A549 (cell line): Measurements from ENCODE around the gene ADD1. TPM values are rescaled to one million over a fixed set of nuclear protein-coding genes. Genes with fewer than 3 reads are reported as not detected.

ENCODE experiments used
- BCL3 ChIP-seq: fragments of >200 bp; sonication (Bioruptor Twin); formaldehyde crosslinking; IDR thresholded peaks from 3 replicates; pipeline ENCODE4 v1.6.1; 2016
- BHLHE40 ChIP-seq: IDR thresholded peaks from 2 replicates; pipeline ENCODE4 v1.6.1; 2012; ENCODE audit warnings: low read depth, low read length, inconsistent platforms
- CBX2 ChIP-seq: fragments of 200-600 bp; sonication (generic); IDR thresholded peaks from 2 replicates; pipeline ENCODE4 v1.6.1; 2016; ENCODE audit warnings: low read depth, mild to moderate bottlenecking, borderline replicate concordance
- CBX8 ChIP-seq: fragments of 200-600 bp; sonication (generic); IDR thresholded peaks from 2 replicates; pipeline ENCODE4 v1.6.1; 2016
- CEBPB ChIP-seq, 2 experiments: fragments of >200 bp in 1 of 2; sonication (Bioruptor Twin) in 1 of 2; formaldehyde crosslinking in 1 of 2; IDR thresholded peaks; 2 replicates each; pipeline ENCODE4 v1.6.1; 2012 to 2016
- CHD2 ChIP-seq: fragments of 150-350 bp; IDR thresholded peaks from 2 replicates; pipeline ENCODE4 v1.6.1; 2014; ENCODE audit warnings: low read length; ENCODE audit not compliant: partially characterized antibody
- CTCF ChIP-seq: fragments of >200 bp; sonication (Bioruptor Twin); formaldehyde crosslinking; IDR thresholded peaks from 3 replicates; pipeline ENCODE4 v1.5.1; 2016
- E2F6 ChIP-seq: IDR thresholded peaks from 2 replicates; pipeline ENCODE4 v1.6.1; 2012; ENCODE audit warnings: low read depth, borderline replicate concordance
- EHF ChIP-seq: fragments of 250-450 bp; sonication (Bioruptor Pico); IDR thresholded peaks from 2 replicates; pipeline ENCODE4 v1.5.0; 2020; ENCODE audit warnings: mild to moderate bottlenecking
- EP300 ChIP-seq, 2 experiments: fragments of >200 bp; sonication (Bioruptor Twin); formaldehyde crosslinking; IDR thresholded peaks; 2 replicates in 1 of 2; 3 replicates in 1 of 2; pipeline ENCODE4 v1.6.1; 2016 to 2017
- ESRRA ChIP-seq: fragments of 150-350 bp; IDR thresholded peaks from 2 replicates; pipeline ENCODE4 v1.6.1; 2014; ENCODE audit warnings: mild to moderate bottlenecking, low read length, borderline replicate concordance
- FOSB ChIP-seq: fragments of 250-450 bp; sonication (Bioruptor Pico); IDR thresholded peaks from 2 replicates; pipeline ENCODE4 v1.5.0; 2020; ENCODE audit warnings: mild to moderate bottlenecking, moderate library complexity
- GATA3 ChIP-seq: IDR thresholded peaks from 2 replicates; pipeline ENCODE4 v1.6.1; 2012; ENCODE audit warnings: borderline replicate concordance
- HDAC2 ChIP-seq: fragments of 200-600 bp; sonication (generic); IDR thresholded peaks from 2 replicates; pipeline ENCODE4 v1.6.1; 2016
- HEYL ChIP-seq: fragments of 250-450 bp; sonication (Bioruptor Pico); IDR thresholded peaks from 2 replicates; pipeline ENCODE4 v1.8.0; 2021; ENCODE audit warnings: mild to moderate bottlenecking, moderate library complexity
- HOXB5 ChIP-seq: fragments of 250-450 bp; sonication (Bioruptor Pico); IDR thresholded peaks from 2 replicates; pipeline ENCODE4 v1.5.0; 2020; ENCODE audit warnings: mild to moderate bottlenecking, moderate library complexity
- JUN ChIP-seq, 2 experiments: fragments of >200 bp; sonication (Bioruptor Twin); formaldehyde crosslinking; IDR thresholded peaks; 2 replicates in 1 of 2; 3 replicates in 1 of 2; pipeline ENCODE4 v1.6.1; 2016 to 2017
- JUNB ChIP-seq: fragments of >200 bp; sonication (Bioruptor Twin); formaldehyde crosslinking; IDR thresholded peaks from 2 replicates; pipeline ENCODE4 v1.6.1; 2016
- KDM1A ChIP-seq: fragments of 200-600 bp; sonication (generic); IDR thresholded peaks from 2 replicates; pipeline ENCODE4 v1.6.1; 2016; ENCODE audit warnings: low read depth, mild to moderate bottlenecking
- KDM5A ChIP-seq: fragments of 200-600 bp; sonication (generic); IDR thresholded peaks from 2 replicates; pipeline ENCODE4 v1.6.1; 2016; ENCODE audit warnings: antibody characterized with exemption, mild to moderate bottlenecking
- NFE2L2 ChIP-seq: fragments of 150-350 bp; conservative IDR thresholded peaks from 2 replicates; pipeline ENCODE4 v1.6.1; 2014; ENCODE audit warnings: low read length
- NPAS2 ChIP-seq: fragments of 250-450 bp; sonication (Bioruptor Pico); IDR thresholded peaks from 2 replicates; pipeline ENCODE4 v1.8.0; 2022; ENCODE audit warnings: mild to moderate bottlenecking, moderate library complexity, borderline replicate concordance
- PBX3 ChIP-seq: IDR thresholded peaks from 2 replicates; pipeline ENCODE4 v1.6.1; 2012
- PHF8 ChIP-seq: fragments of 200-600 bp; sonication (generic); IDR thresholded peaks from 2 replicates; pipeline ENCODE4 v1.6.1; 2016; ENCODE audit warnings: low read depth, mild to moderate bottlenecking, antibody characterized with exemption, moderate library complexity, borderline replicate concordance
- RAD21 ChIP-seq, 2 experiments: fragments of >200 bp in 1 of 2; sonication (Bioruptor Twin) in 1 of 2; formaldehyde crosslinking in 1 of 2; IDR thresholded peaks in 1 of 2; conservative IDR thresholded peaks in 1 of 2; 2 replicates in 1 of 2; 3 replicates in 1 of 2; pipeline ENCODE4 v1.6.1; 2012 to 2018; ENCODE audit warnings: inconsistent platforms in 1 of 2
- RCOR1 ChIP-seq: fragments of 150-350 bp; IDR thresholded peaks from 2 replicates; pipeline ENCODE4 v1.6.1; 2014; ENCODE audit warnings: antibody characterized with exemption, low read length, low read depth
- RFX5 ChIP-seq: fragments of 450-650 bp; IDR thresholded peaks from 2 replicates; pipeline ENCODE4 v1.7.1; 2014; ENCODE audit warnings: antibody characterized with exemption, mild to moderate bottlenecking, moderate library complexity
- RNF2 ChIP-seq: fragments of 200-600 bp; sonication (generic); IDR thresholded peaks from 2 replicates; pipeline ENCODE4 v1.6.1; 2016; ENCODE audit warnings: low read depth, mild to moderate bottlenecking, antibody characterized with exemption, moderate library complexity, borderline replicate concordance
- SMC3 ChIP-seq: fragments of >200 bp; sonication (Bioruptor Twin); formaldehyde crosslinking; IDR thresholded peaks from 3 replicates; pipeline ENCODE4 v1.6.1; 2018; ENCODE audit warnings: inconsistent platforms
- SREBF2 ChIP-seq: fragments of 450-650 bp; IDR thresholded peaks from 2 replicates; pipeline ENCODE4 v1.6.1; 2014; ENCODE audit warnings: mild to moderate bottlenecking, moderate library complexity
- ZC3H11A ChIP-seq: fragments of 450-650 bp; IDR thresholded peaks from 2 replicates; pipeline ENCODE4 v1.6.1; 2014; ENCODE audit warnings: antibody characterized with exemption, mild to moderate bottlenecking
- ZNF302 ChIP-seq: fragments of 250-450 bp; sonication (Bioruptor Pico); IDR thresholded peaks from 2 replicates; pipeline ENCODE4 v1.9.0; 2021; ENCODE audit warnings: inconsistent platforms, mild to moderate bottlenecking, moderate library complexity
- polyA plus RNA-seq, 4 experiments: library from polyadenylated mRNA; depleted of rRNA in 3 of 4; stranded (reverse); fragments of >200 nt; fragmentation: RNase III in 1 of 4; extraction: RNeasy Plus Mini Kit Qiagen cat#74134 plus additional on column Dnase treatment in 1 of 4; gene quantifications; 2 replicates in 3 of 4; 3 replicates in 1 of 4; pipeline ENCODE4 v1.2.3, GENCODE V29; 2011 to 2017
- TF ChIP-seq, protein P1 (sequence below): fragments of 200-600 bp; sonication (generic); IDR thresholded peaks from 2 replicates; pipeline ENCODE4 v1.6.1; 2016; ENCODE audit warnings: antibody characterized with exemption, mild to moderate bottlenecking, moderate library complexity
- TF ChIP-seq, protein P2 (sequence below): fragments of 450-650 bp; IDR thresholded peaks from 2 replicates; pipeline ENCODE4 v1.6.1; 2014; ENCODE audit warnings: antibody characterized with exemption

The ADD1 gene
- polyA plus RNA-seq, 2 of the 4 experiments (the other 2 are of a cell fraction) = 59.7 to 60.3 TPM

DNA sequence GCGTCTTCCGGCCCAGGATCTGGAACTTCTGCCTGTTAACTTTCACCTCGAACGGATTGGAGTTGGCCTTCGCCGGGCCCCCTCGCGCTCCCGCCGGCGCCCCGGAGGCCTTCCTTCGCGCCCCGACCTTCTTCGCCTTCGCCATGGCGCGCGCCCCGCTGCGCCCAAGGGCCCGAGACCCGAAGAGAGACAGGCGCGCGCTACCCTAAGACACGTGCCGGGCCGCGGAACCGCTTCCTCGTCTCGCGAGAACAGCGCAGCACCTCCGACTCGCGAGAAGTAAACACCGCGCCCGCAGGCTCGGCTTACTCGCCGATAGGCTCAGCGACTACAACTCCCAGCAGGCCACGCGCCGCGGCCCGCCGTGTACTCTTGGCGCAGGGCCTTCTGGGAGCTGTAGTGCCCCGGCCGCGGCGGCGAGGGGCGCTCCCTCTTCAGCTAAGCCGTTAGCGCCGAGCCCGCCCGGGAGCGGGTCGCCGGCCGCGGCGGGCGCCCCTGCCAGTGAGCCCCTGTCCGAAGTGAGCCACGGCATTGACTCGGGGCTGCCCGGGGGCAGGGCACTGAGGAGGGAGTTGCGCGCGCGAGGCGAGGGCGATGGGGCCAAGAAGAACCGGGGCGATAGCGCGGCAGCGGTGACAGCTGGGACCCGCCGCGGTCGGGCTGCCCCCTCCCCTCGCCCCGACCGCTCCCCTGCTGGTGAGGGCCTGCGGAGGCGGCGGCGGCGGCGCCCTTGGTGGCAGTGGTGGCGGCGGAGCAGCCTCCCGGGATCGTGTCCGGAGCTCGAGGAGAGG is 119.7 kb downstream of the ADD1 start, which contains the start of the genes GRK4 and NOP14 (continued):
- peak; percentile 96 for TF ChIP-seq E2F6
- TF ChIP-seq NPAS2 (CRISPR knock-in tag) = no peak
- no peak for TF ChIP-seq SMC3
- TF ChIP-seq HEYL = no peak
- TF ChIP-seq CHD2 = peak; percentile 97
- peak; percentile 90 for TF ChIP-seq GATA3
- no peak for TF ChIP-seq KDM1A
- no peak for TF ChIP-seq ZC3H11A
- no peak for TF ChIP-seq NFE2L2
- TF ChIP-seq KDM5A = no peak
- TF ChIP-seq CBX8 = no peak
- TF ChIP-seq, protein P1, sequence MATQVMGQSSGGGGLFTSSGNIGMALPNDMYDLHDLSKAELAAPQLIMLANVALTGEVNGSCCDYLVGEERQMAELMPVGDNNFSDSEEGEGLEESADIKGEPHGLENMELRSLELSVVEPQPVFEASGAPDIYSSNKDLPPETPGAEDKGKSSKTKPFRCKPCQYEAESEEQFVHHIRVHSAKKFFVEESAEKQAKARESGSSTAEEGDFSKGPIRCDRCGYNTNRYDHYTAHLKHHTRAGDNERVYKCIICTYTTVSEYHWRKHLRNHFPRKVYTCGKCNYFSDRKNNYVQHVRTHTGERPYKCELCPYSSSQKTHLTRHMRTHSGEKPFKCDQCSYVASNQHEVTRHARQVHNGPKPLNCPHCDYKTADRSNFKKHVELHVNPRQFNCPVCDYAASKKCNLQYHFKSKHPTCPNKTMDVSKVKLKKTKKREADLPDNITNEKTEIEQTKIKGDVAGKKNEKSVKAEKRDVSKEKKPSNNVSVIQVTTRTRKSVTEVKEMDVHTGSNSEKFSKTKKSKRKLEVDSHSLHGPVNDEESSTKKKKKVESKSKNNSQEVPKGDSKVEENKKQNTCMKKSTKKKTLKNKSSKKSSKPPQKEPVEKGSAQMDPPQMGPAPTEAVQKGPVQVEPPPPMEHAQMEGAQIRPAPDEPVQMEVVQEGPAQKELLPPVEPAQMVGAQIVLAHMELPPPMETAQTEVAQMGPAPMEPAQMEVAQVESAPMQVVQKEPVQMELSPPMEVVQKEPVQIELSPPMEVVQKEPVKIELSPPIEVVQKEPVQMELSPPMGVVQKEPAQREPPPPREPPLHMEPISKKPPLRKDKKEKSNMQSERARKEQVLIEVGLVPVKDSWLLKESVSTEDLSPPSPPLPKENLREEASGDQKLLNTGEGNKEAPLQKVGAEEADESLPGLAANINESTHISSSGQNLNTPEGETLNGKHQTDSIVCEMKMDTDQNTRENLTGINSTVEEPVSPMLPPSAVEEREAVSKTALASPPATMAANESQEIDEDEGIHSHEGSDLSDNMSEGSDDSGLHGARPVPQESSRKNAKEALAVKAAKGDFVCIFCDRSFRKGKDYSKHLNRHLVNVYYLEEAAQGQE = peak; percentile 98
- TF ChIP-seq EHF (CRISPR knock-in tag) = no peak
- no peak for TF ChIP-seq HDAC2
- TF ChIP-seq BCL3 = 0 out of 3 replicates have a peak, but pooled peaks have one; percentile 49
- no peak for TF ChIP-seq EP300 (IDR thresholded peaks at IDR 0.05)
- TF ChIP-seq RCOR1 = no peak
- TF ChIP-seq JUNB = no peak
- TF ChIP-seq SREBF2 = no peak
- TF ChIP-seq JUN (IDR thresholded peaks at IDR 0.05) = peak in 1 of 2 experiments; percentile 81; a peak in 3 of 5 replicates
- TF ChIP-seq PBX3 = no peak
- no peak for TF ChIP-seq CBX2
- no peak for TF ChIP-seq RAD21 (conservative IDR thresholded peaks at IDR 0.05 in 1 of 2, IDR thresholded peaks at IDR 0.05 in 1 of 2)
- TF ChIP-seq ZNF302 (CRISPR knock-in tag) = no peak
- no peak for TF ChIP-seq ESRRA
- no peak for TF ChIP-seq FOSB (CRISPR knock-in tag)
- no peak; the same call in 2 of the 3 replicates for TF ChIP-seq CTCF
- no peak for TF ChIP-seq HOXB5
- peak; percentile 85; the same call in 1 of the 2 replicates for TF ChIP-seq PHF8
- TF ChIP-seq RNF2 = no peak
- TF ChIP-seq RFX5 = no peak
- TF ChIP-seq BHLHE40 = peak; percentile 78
- no peak for TF ChIP-seq CEBPB (IDR thresholded peaks at IDR 0.05)
- TF ChIP-seq, protein P2, sequence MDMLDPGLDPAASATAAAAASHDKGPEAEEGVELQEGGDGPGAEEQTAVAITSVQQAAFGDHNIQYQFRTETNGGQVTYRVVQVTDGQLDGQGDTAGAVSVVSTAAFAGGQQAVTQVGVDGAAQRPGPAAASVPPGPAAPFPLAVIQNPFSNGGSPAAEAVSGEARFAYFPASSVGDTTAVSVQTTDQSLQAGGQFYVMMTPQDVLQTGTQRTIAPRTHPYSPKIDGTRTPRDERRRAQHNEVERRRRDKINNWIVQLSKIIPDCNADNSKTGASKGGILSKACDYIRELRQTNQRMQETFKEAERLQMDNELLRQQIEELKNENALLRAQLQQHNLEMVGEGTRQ = peak; percentile 76
